GM18951 (cell line): Measurements from ENCODE around the gene GDPD5.

Experiments used
- POLR2A ChIP-seq: IDR thresholded peaks from 4 replicates; pipeline ENCODE4 v1.6.1; 2011; ENCODE audit warnings: mild to moderate bottlenecking; ENCODE audit not compliant: insufficient read length, insufficient read depth; ENCODE audit errors: extremely low read depth
- in situ Hi-C: fragments of 300-500 bp; cut with MboI; formaldehyde crosslinking; loops from one replicate; pipeline ENCODE4 v1.12.0; 2022; ENCODE audit warnings: low sequenced_read_pairs, mixed read lengths, inconsistent platforms; ENCODE audit not compliant: unreplicated experiment

GDPD5 gene, protein sequence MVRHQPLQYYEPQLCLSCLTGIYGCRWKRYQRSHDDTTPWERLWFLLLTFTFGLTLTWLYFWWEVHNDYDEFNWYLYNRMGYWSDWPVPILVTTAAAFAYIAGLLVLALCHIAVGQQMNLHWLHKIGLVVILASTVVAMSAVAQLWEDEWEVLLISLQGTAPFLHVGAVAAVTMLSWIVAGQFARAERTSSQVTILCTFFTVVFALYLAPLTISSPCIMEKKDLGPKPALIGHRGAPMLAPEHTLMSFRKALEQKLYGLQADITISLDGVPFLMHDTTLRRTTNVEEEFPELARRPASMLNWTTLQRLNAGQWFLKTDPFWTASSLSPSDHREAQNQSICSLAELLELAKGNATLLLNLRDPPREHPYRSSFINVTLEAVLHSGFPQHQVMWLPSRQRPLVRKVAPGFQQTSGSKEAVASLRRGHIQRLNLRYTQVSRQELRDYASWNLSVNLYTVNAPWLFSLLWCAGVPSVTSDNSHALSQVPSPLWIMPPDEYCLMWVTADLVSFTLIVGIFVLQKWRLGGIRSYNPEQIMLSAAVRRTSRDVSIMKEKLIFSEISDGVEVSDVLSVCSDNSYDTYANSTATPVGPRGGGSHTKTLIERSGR

DNA sequence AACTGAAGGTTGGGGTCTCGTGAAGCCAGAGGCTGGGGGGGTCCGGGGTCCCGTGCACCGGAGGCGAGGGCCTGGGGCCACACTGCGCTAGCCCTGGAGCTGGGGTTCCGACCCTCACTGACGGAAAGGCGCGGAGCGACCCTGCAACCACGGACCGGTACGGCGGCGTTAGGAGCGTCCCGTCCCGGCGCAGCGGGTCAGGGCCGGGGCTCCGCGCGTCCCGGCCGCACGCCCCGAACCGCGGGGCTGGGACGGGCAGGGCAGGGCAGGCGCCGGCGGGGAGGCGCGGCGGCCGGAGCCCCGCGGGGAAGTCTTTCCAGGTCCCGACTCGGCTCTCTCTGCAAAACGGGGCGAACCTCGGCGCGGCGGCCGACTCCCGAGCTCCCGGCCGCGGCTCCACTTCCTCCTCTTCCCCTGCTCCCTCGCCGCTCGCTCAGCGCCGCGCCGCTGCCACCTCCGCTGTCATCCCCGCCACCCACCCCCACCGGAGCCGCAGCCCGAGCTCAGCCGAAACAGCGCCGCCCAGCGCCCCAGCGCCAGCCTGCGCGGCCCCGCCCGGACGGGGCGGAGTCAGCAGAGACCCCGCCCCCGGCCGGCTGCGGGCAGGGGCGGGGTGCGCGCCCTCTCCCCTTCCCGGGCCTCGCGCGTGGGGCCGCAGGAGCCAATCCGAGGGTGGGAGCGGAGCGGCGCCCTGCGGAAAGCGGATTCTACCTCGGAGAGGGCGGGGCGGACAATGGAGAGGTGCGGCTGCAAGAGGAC lies at the start of gene GDPD5:
GDPD5 (minus strand) TSS at position 509 of the 759 bp plus-strand sequence. CDS start 48,206 bp downstream, outside the sequence.
- in situ Hi-C loops: no loop called here
- peak; percentile 58 for TF ChIP-seq POLR2A

DNA sequence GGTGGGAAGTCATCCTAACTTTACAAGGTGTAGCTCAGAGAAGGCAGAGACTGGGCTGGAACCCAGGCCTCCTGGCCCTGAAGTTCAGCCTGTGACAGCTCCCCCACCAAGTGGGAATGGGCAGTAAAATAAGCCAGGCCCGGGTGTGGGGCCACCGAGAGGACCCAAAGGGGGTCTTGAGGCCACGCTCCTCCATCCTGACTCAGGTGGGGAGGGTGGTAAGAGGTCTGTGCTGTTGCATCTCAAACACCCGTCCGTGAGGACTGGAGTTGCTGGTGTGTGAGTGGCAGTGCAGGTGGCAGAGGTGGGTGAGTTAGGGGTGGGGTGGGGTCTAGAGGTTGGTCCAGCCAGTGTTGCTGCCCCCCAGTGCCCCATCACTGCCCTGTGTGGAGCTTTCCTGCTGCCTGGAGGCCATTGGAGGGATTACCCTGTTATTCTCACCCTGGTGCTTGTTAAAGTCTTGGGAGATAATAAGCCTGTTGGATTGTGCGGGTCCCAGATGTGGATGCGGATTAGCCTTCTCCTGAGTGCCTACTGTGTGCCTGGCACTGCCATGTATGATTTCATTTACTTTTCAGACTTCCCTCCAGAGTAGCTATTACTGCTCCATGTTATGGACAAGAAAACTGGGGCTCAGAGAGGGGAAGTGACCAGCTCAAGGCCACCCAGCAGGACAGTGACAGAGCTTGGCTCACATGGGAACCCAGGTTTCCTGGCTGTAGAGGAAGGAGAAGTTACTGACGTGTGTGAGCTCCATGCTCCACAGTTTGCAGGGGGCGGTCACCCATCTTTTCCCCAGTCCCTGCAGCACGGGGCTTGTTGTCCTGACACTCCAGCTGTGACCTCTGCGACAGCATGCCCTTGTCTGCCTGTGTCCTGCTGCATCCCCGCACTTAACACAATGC lies 49.2 kb upstream of the GDPD5 start:
- in situ Hi-C loops: no loop called here
- TF ChIP-seq POLR2A: no peak

DNA sequence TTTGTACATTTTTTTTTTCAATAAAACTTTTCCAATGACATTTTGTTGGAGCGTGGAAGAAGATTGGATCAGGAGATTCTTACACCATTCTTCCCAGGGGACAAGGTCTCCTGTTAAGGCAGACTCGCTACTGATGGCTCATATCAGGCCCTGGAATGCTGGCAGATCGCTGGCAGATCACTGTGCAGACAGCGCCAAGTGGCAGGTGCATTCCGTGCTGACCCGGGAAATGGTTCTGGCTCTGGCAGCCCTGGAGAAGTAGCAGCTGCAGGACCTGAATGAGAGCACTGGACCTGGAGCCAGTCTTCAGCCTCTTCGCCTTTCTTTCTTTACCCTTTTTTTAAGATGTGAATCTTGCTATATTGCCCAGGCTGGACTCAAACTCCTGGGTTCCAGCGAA lies 47.0 kb upstream of the GDPD5 start:
- no peak for TF ChIP-seq POLR2A
- in situ Hi-C loops: no loop called here

DNA sequence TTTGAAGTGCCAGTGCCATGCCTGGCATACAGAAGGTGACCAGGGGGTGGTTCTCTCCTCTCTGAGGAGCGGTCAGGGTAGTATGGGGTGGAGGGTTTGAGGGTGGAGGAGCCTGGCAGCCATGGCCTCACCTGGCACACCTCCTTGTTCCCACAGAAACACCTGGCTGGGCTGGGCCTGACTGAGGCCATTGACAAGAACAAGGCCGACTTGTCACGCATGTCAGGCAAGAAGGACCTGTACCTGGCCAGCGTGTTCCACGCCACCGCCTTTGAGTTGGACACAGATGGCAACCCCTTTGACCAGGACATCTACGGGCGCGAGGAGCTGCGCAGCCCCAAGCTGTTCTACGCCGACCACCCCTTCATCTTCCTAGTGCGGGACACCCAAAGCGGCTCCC lies 45.9 kb upstream of the GDPD5 start:
- in situ Hi-C loops: no loop called here
- no peak for TF ChIP-seq POLR2A

DNA sequence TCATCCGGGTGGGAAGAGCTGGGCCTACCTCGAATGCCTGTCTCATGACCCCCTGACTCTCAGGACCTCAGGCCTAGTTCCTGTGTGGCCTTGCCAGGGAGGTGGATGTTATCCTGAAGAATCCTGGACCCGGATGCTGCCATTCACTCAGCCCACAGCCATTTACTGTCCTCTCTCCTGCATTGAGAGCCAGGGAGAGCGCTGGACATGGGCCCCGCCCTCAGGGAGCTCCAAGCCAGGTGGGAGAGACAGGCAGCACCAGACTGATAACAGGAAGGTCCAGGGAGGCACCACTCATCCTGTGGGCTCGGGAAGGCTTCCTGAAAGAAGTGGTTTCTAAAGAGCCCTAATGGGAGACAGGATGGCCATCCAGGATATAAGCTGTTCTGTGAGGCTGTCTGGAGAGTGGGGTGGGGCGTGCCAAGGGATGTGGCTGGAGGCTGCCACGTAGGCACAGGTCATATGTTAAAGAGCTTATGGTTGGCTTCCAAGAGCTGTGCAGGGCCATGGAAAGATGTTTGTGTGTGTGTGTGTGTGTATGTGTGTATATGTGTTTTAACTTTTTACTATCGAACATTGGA lies 44.9 kb upstream of the GDPD5 start:
- in situ Hi-C loops: no loop called here
- no peak for TF ChIP-seq POLR2A

DNA sequence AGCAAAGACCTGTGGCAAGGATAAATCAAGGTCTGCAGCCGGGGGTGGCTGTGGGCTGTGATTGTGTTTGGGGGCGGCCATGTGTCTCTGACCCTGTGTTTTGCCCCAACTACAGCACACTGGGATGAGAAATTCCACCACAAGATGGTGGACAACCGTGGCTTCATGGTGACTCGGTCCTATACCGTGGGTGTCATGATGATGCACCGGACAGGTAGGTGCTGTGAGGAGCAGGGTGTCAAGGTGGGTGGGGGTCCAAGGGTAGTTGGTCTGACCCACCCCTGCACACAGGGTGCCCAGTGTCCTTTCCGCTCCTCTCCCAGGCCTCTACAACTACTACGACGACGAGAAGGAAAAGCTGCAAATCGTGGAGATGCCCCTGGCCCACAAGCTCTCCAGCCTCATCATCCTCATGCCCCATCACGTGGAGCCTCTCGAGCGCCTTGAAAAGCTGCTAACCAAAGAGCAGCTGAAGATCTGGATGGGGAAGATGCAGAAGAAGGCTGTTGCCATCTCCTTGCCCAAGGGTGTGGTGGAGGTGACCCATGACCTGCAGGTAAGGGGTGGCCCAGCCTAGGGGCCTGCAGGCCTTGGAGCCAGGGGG lies 43.0 kb upstream of the GDPD5 start:
- TF ChIP-seq POLR2A: no peak
- in situ Hi-C loops: no loop called here

DNA sequence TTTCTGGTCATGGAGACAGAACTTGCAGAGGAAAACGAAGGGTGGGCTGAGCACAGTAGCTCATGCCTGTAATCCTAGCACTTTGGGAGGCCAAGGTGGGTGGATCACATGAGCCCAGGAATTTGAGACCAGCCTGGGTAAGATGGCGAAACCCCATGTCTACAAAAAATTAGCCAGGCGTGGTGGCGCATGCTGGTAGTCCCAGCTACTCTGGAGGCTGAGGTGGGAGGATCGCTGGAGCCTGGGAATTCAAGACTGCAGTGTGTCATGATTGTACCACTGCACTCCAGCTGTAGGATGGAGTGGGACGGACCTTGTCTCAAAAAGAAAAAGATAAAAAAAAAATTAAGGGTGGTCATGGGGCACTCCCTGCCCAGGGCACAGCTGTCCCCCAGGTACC lies 42.2 kb upstream of the GDPD5 start:
- in situ Hi-C loops: no loop called here
- no peak for TF ChIP-seq POLR2A

DNA sequence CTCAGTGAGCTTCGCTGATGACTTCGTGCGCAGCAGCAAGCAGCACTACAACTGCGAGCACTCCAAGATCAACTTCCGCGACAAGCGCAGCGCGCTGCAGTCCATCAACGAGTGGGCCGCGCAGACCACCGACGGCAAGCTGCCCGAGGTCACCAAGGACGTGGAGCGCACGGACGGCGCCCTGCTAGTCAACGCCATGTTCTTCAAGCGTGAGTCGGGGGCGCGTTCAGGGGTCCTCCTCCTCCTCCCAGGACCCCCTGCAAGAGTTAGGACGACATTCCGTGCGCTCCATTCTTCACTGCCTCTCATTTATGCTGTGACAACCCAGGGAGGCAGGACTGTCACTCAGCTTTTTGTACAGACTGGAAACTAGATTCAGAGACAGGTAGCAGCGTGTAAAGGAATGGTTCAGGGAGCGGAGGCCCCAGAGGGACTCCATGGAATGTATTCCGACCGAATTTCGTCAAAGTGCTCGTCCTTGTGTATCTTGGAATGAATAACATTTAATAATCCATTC lies 41.1 kb upstream of the GDPD5 start:
- in situ Hi-C loops: no loop called here
- TF ChIP-seq POLR2A: no peak

DNA sequence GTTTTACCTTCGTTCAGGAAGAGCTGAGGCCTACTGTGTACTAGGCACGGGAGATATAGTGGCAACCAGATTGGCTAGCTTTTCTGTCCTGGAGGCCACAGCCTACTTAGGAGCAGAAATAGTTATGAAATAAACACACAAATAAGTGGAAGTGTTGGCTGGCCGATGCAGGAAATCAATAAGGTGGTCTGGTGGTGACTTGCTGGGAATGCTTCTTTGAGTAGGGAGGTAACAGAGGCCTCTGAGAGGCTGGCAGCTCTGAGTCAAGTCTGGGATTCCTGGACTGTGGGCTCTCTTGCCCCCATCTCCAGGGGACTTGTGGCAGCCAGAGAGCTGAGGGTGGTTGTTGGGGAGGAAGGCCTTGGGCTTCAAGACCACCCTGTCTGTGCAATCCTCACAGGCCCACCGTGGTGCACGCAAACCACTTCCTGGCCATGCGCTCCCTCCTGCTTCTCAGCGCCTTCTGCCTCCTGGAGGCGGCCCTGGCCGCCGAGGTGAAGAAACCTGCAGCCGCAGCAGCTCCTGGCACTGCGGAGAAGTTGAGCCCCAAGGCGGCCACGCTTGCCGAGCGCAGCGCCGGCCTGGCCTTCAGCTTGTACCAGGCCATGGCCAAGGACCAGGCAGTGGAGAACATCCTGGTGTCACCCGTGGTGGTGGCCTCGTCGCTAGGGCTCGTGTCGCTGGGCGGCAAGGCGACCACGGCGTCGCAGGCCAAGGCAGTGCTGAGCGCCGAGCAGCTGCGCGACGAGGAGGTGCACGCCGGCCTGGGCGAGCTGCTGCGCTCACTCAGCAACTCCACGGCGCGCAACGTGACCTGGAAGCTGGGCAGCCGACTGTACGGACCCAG lies 40.4 kb upstream of the GDPD5 start:
- no peak for TF ChIP-seq POLR2A
- in situ Hi-C loops: no loop called here

DNA sequence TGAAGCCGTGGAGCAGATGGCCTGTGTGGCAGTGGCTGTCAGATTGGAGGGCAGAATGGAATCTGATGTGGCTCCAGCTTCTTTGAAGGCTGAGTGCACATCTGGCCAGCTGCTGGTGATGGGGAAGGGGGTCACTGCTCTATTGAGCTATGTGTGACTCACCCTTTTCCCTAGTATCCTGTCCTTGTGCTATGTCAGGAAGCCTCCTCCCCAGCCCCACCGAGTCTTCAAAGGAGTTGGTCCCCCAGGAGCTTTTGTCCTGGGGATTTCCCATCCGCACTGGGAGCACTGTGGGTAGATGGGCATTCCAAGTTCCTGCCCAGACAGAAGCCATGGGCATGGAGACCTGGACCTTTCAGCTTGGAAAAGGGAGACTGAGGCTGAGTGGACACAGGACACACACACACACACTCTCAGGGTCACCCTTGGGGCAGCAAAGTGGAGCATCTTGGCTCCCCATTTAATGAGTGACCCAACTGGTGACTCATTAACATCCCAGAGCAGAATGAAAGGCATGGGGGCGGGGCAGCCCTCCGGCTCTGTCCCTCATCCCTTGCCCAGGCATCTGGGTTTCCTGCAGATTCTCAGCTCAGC lies 39.6 kb upstream of the GDPD5 start:
- in situ Hi-C loops: no loop called here
- TF ChIP-seq POLR2A: no peak
